Karpas-422 (cell line): ENCODE data around the gene ZBTB17. TPM values are rescaled to one million over a fixed set of nuclear protein-coding genes. Genes with fewer than 3 reads are reported as not detected.

Source experiments
- DNase-seq: peaks from one replicate; pipeline ENCODE4 v3.0.0-alpha.2; 2015
- H2AFZ ChIP-seq: fragments of 200-600 bp; sonication (generic); 2 replicates; pipeline ENCODE4 v1.6.1; 2014; ENCODE audit warnings: antibody characterized with exemption, low read length, mixed read lengths
- H3K27ac ChIP-seq: fragments of 200-600 bp; sonication (generic); 2 replicates; pipeline ENCODE4 v1.5.1; 2014; ENCODE audit warnings: mild to moderate bottlenecking, low read length, moderate library complexity
- H3K27me3 ChIP-seq: fragments of 200-600 bp; sonication (generic); 2 replicates; pipeline ENCODE4 v1.6.1; 2014; ENCODE audit warnings: low read length, mixed read lengths
- H3K36me3 ChIP-seq: fragments of 200-600 bp; sonication (generic); 2 replicates; pipeline ENCODE4 v1.6.1; 2014; ENCODE audit warnings: low read length, mixed read lengths; ENCODE audit not compliant: insufficient read depth
- H3K4me1 ChIP-seq: fragments of 200-600 bp; sonication (generic); 2 replicates; pipeline ENCODE4 v1.6.1; 2014; ENCODE audit warnings: mild to moderate bottlenecking, low read length, mixed read lengths
- H3K4me2 ChIP-seq: fragments of 200-600 bp; sonication (generic); 2 replicates; pipeline ENCODE4 v1.6.1; 2014; ENCODE audit warnings: low read length, low read depth, mild to moderate bottlenecking; ENCODE audit not compliant: poor library complexity, severe bottlenecking
- H3K4me3 ChIP-seq: fragments of 200-600 bp; sonication (generic); 2 replicates; pipeline ENCODE4 v1.5.1; 2014; ENCODE audit warnings: mild to moderate bottlenecking, antibody characterized with exemption, low read length, mixed read lengths
- H3K79me2 ChIP-seq: fragments of 200-600 bp; sonication (generic); 2 replicates; pipeline ENCODE4 v1.6.1; 2014; ENCODE audit warnings: mild to moderate bottlenecking, low read length, mixed read lengths
- H3K9ac ChIP-seq: fragments of 200-600 bp; sonication (generic); 2 replicates; pipeline ENCODE4 v1.6.0; 2014; ENCODE audit warnings: low read length
- H3K9me2 ChIP-seq: fragments of 200-600 bp; sonication (generic), shearing (Covaris generic); replicated peaks from 2 replicates; pipeline ENCODE4 v1.6.0; 2014; ENCODE audit warnings: mild to moderate bottlenecking, low read length, moderate library complexity; ENCODE audit not compliant: insufficient read depth
- H3K9me3 ChIP-seq: fragments of 300-700, 200-600 bp; sonication (generic); 2 replicates; pipeline ENCODE4 v1.6.1; 2014; ENCODE audit warnings: low read length, mixed read lengths
- H4K20me1 ChIP-seq: fragments of 200-600 bp; sonication (generic); 2 replicates; pipeline ENCODE4 v1.6.1; 2014; ENCODE audit warnings: mild to moderate bottlenecking, antibody characterized with exemption, low read length, low read depth; ENCODE audit not compliant: insufficient read depth
- total RNA-seq: library from RNA; depleted of rRNA; stranded (reverse); fragments of >200 nt; shearing (Covaris generic); gene quantifications from 2 replicates; pipeline ENCODE4 v1.2.3, GENCODE V29; 2014; ENCODE audit warnings: low replicate concordance

Gene ZBTB17
- total RNA-seq, 1 experiment from 2014 or later = 25.9 TPM

GRCh38 chr1:15948091-15948591 lies 27.8 kb downstream of the ZBTB17 start:
- Histone ChIP-seq H3K9me3 (no peaks in the 10 kb centered on the region), H3K4me1 (peaks cover 39% of the 10 kb centered on the region), H4K20me1 (peaks cover 11% of the 10 kb centered on the region; the same call in 1 of the 2 replicates), H3K79me2 (peaks cover 11% of the 10 kb centered on the region), H3K27ac (no peak overlapping the region), H3K9ac (no peak overlapping the region), H3K27me3 (no peaks in the 10 kb centered on the region), H3K4me3 (no peak overlapping the region), H3K4me2 (no peak overlapping the region), H3K36me3 (no peaks in the 10 kb centered on the region), H2AFZ (no peak overlapping the region), H3K9me2 (no peaks in the 10 kb centered on the region)
- no peak for DNase-seq

GRCh38 chr1:15947382-15948090 lies 28.4 kb downstream of the ZBTB17 start:
- Histone ChIP-seq H3K79me2 (peaks cover 11% of the 10 kb centered on the region), H3K9me2 (no peaks in the 10 kb centered on the region), H3K4me3 (no peak overlapping the region), H3K27me3 (no peaks in the 10 kb centered on the region), H2AFZ (no peak overlapping the region), H3K4me1 (peaks cover 39% of the 10 kb centered on the region), H4K20me1 (peaks cover 11% of the 10 kb centered on the region; the same call in 1 of the 2 replicates), H3K9me3 (no peaks in the 10 kb centered on the region), H3K9ac (no peak overlapping the region), H3K27ac (no peak overlapping the region), H3K36me3 (no peaks in the 10 kb centered on the region), H3K4me2 (no peak overlapping the region)
- no peak for DNase-seq

DNA sequence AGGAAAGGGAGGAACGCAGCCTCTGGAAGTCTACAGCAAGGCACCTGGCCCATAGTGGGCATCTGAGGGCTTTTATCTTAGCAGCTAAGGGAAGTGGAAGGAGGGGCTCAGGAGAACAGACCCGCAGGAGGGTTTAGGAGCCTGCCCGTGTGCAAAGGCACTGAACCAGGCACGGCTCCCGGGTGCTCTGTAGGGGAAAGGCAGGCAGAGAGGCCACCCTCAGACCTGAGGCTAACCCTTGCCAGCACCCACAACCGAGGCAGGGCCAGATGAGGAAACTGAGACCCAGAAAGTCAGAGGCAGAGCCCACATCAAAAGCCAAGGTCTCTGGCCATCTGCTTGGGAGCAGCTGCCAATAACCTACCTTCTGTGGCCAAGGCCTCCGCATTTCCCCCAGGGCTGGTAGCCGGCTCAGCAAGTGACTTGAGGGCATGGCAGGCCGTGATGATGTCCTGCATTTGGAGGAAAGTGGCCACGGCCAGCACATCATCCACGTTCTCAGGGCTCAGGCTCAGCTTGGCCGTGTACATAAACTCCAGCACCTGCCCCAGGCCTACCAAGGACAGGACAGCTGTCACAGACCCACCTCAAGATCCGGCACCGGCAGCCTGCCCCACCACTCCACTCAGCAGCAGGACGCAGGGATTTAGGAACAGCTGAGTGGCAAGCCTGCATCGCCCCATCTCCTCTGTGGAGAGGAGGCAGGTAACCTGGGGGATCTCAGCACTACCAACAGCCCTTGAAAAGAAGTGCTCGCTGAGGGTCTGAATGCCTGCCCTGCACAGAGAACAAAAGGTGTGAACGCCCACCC lies 29.1 kb downstream of the ZBTB17 start:
- H3K79me2 ChIP-seq = peaks cover 11% of the 10 kb centered on the region
- no peaks in the 10 kb centered on the region for H3K9me3 ChIP-seq
- H3K9me2 ChIP-seq = no peaks in the 10 kb centered on the region
- H3K4me1 ChIP-seq = peaks cover 39% of the 10 kb centered on the region
- DNase-seq = no peak
- H3K9ac ChIP-seq = no peak overlapping the region
- H3K36me3 ChIP-seq = no peaks in the 10 kb centered on the region
- H3K27me3 ChIP-seq = no peaks in the 10 kb centered on the region
- no peak overlapping the region for H2AFZ ChIP-seq
- H4K20me1 ChIP-seq = peaks cover 11% of the 10 kb centered on the region; the same call in 1 of the 2 replicates
- H3K4me2 ChIP-seq = no peak overlapping the region
- no peak overlapping the region for H3K4me3 ChIP-seq
- no peak overlapping the region for H3K27ac ChIP-seq

DNA sequence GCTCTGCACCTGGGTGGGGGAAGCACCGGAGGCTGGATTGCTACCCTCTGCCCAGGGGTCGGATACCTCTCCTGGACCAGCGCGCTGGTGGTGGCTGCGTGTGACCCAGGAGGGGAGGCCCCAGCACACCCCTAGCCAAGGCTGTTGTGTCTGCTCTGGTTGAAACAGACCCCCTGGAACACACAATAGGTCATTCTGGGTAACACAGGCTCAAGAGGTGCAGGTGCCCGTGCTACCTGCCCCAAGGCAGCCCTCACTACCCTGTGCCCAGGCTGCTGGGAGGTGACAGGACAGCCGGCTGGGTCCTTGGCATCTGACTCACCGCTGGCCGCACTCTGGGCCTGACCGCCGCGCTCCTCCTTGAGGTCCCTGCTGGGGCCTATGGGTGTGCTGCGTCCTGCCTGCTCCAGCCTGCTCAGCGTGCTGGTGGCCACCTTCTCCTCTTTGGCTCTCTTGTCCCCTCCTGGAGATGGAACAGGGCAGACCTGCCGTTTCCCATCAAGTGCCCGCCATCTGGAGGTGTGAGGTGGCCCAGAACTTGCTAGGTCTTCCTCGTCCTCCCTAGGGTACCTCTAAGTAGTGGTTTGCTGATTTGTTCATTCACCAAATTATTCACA lies 30.0 kb downstream of the ZBTB17 start:
- Histone ChIP-seq H3K9me2 (no peaks in the 10 kb centered on the region), H3K4me3 (no peak overlapping the region), H3K9me3 (no peaks in the 10 kb centered on the region), H3K27ac (no peak overlapping the region), H3K4me1 (peaks cover 34% of the 10 kb centered on the region), H3K79me2 (peaks cover 11% of the 10 kb centered on the region), H3K27me3 (no peaks in the 10 kb centered on the region), H3K9ac (no peak overlapping the region), H2AFZ (no peak overlapping the region), H3K36me3 (no peaks in the 10 kb centered on the region), H3K4me2 (no peak overlapping the region), H4K20me1 (peaks cover 11% of the 10 kb centered on the region; the same call in 1 of the 2 replicates)
- DNase-seq = no peak

DNA sequence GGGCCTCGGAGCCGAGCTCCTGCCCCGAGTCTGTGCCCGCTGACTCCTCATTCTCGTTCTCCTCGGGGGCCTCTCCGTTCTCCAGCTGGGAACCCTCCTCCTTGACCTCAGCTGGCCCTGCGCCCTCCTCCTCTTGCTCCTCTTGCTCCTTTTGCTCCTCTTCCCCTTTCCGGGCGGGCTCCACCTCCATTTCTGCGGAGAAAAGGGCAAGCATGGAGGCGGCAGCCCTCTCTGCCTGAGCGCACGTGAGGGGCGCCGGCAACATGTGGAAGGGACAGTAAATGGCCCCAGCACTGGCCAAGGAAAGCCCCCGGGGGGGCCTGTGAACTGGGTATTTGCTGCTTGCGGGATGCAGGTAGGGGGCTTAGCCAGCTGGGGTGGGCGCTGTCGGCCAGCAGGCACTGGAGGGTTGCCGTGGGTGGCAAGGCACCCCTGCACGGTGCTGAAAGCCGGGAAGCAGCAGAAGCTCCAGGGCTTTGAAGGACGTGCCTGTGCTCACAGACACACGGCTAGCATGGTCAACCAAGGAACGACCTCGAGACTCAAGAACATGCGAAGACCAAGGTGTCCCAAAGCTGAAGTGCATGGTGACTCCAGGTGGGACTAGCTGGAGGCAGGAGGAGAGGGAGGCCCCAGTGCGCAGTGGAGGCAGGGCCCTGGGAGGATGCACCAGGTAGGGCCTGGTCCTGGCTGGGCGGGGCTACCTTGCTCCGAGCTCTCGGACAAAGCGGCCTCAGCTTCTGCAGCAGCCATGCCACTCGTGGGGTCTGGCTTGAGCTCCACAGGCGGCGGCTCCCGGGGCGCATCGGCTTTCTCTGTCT lies 30.7 kb downstream of the ZBTB17 start:
- H3K9me2 ChIP-seq = no peaks in the 10 kb centered on the region
- peaks cover 6% of the 10 kb centered on the region for H3K79me2 ChIP-seq
- no peak overlapping the region for H2AFZ ChIP-seq
- DNase-seq = no peak
- no peak overlapping the region for H3K9ac ChIP-seq
- peaks cover 27% of the 10 kb centered on the region for H3K4me1 ChIP-seq
- H3K36me3 ChIP-seq = no peaks in the 10 kb centered on the region; the same call in 1 of the 2 replicates
- H3K9me3 ChIP-seq = no peaks in the 10 kb centered on the region
- H3K27ac ChIP-seq = no peak overlapping the region
- H3K27me3 ChIP-seq = no peaks in the 10 kb centered on the region
- no peak overlapping the region for H3K4me2 ChIP-seq
- no peak overlapping the region for H3K4me3 ChIP-seq
- peaks cover 11% of the 10 kb centered on the region; the same call in 1 of the 2 replicates for H4K20me1 ChIP-seq

GRCh38 chr1:15944308-15945010 lies 31.4 kb downstream of the ZBTB17 start:
- Histone ChIP-seq H4K20me1 (0 out of 2 replicates have a peak, but pooled peaks cover 11% of the 10 kb centered on the region), H3K4me1 (peaks cover 19% of the 10 kb centered on the region), H3K36me3 (no peaks in the 10 kb centered on the region; the same call in 1 of the 2 replicates), H3K9me2 (no peaks in the 10 kb centered on the region), H3K79me2 (no peaks in the 10 kb centered on the region; the same call in 1 of the 2 replicates), H3K27me3 (no peaks in the 10 kb centered on the region), H3K4me3 (no peak overlapping the region), H3K9me3 (no peaks in the 10 kb centered on the region), H3K4me2 (no peak overlapping the region), H3K9ac (no peak overlapping the region), H3K27ac (no peak overlapping the region), H2AFZ (no peak overlapping the region)
- no peak for DNase-seq

GRCh38 chr1:15943992-15944307 lies 32.0 kb downstream of the ZBTB17 start:
- Histone ChIP-seq H2AFZ (no peak overlapping the region), H4K20me1 (0 out of 2 replicates have a peak, but pooled peaks cover 11% of the 10 kb centered on the region), H3K4me1 (peaks cover 14% of the 10 kb centered on the region), H3K36me3 (peaks cover 4% of the 10 kb centered on the region; the same call in 1 of the 2 replicates), H3K9ac (no peak overlapping the region), H3K27me3 (no peaks in the 10 kb centered on the region), H3K9me3 (no peaks in the 10 kb centered on the region), H3K27ac (no peak overlapping the region), H3K4me2 (no peak overlapping the region), H3K79me2 (no peaks in the 10 kb centered on the region; the same call in 1 of the 2 replicates), H3K4me3 (no peak overlapping the region), H3K9me2 (no peaks in the 10 kb centered on the region)
- DNase-seq = no peak
